H9 (cell line): ENCODE results near the gene LRP1B. TPM values are rescaled to one million over a fixed set of nuclear protein-coding genes. Genes with fewer than 3 reads are reported as not detected.

Experiments used
- DNase-seq: peaks from one replicate; pipeline ENCODE4 v3.0.0-alpha.2; 2017
- H2AFZ ChIP-seq: one replicate; pipeline ENCODE4 v1.6.1; 2013; ENCODE audit warnings: mild to moderate bottlenecking, low read length, control low read depth, moderate library complexity
- H2AK5ac ChIP-seq: 2 replicates; pipeline ENCODE4 v1.6.1; 2013; ENCODE audit warnings: low read length, control low read depth, mixed read lengths; ENCODE audit not compliant: insufficient read length
- H2BK120ac ChIP-seq: one replicate; pipeline ENCODE4 v1.6.1; 2013; ENCODE audit warnings: low read depth, mild to moderate bottlenecking, low read length, control low read depth, inconsistent platforms; ENCODE audit not compliant: poor library complexity, severe bottlenecking
- H2BK12ac ChIP-seq: 2 replicates; pipeline ENCODE4 v1.6.1; 2013; ENCODE audit warnings: low read length, control low read depth, mixed read lengths, low read depth; ENCODE audit not compliant: insufficient read length
- H2BK15ac ChIP-seq: 2 replicates; pipeline ENCODE4 v1.6.1; 2013; ENCODE audit warnings: low read depth, low read length, control low read depth
- H2BK20ac ChIP-seq: one replicate; pipeline ENCODE4 v1.6.1; 2013; ENCODE audit warnings: low read depth, mild to moderate bottlenecking, low read length, control low read depth, inconsistent platforms; ENCODE audit not compliant: poor library complexity, severe bottlenecking
- H2BK5ac ChIP-seq: 2 replicates; pipeline ENCODE4 v1.6.1; 2013; ENCODE audit warnings: low read length, control low read depth, mixed read lengths; ENCODE audit not compliant: insufficient read length
- H3K14ac ChIP-seq: 2 replicates; pipeline ENCODE4 v1.6.1; 2013; ENCODE audit warnings: low read length, control low read depth; ENCODE audit not compliant: insufficient read depth
- H3K18ac ChIP-seq: 2 replicates; pipeline ENCODE4 v1.6.1; 2013; ENCODE audit warnings: low read depth, mild to moderate bottlenecking, mixed read lengths, low read length, control low read depth; ENCODE audit not compliant: insufficient read length
- H3K23ac ChIP-seq: 2 replicates; pipeline ENCODE4 v1.6.1; 2013; ENCODE audit warnings: low read length, control low read depth, mixed read lengths, low read depth; ENCODE audit not compliant: insufficient read length
- H3K23me2 ChIP-seq: 2 replicates; pipeline ENCODE4 v1.6.1; 2013; ENCODE audit warnings: low read depth, mild to moderate bottlenecking, mixed read lengths, low read length, control low read depth; ENCODE audit not compliant: insufficient read length, poor library complexity, severe bottlenecking
- H3K27ac ChIP-seq: 2 replicates; pipeline ENCODE4 v1.5.1; 2013; ENCODE audit warnings: low read length, control low read depth, mixed read lengths, low read depth; ENCODE audit not compliant: insufficient read length
- H3K27me3 ChIP-seq: 2 replicates; pipeline ENCODE4 v1.6.1; 2013; ENCODE audit warnings: low read length, control low read depth, inconsistent platforms; ENCODE audit not compliant: insufficient read depth
- H3K4ac ChIP-seq: 2 replicates; pipeline ENCODE4 v1.6.1; 2013; ENCODE audit warnings: low read depth, mild to moderate bottlenecking, control low read depth, inconsistent platforms, low read length, moderate library complexity
- H3K4me1 ChIP-seq: 2 replicates; pipeline ENCODE4 v1.6.1; 2013; ENCODE audit warnings: low read length, control low read depth, inconsistent platforms; ENCODE audit not compliant: insufficient read depth
- H3K4me2 ChIP-seq: 2 replicates; pipeline ENCODE4 v1.6.1; 2013; ENCODE audit warnings: low read length, control low read depth, mixed read lengths; ENCODE audit not compliant: insufficient read length, insufficient read depth
- H3K56ac ChIP-seq: 2 replicates; pipeline ENCODE4 v1.6.1; 2013; ENCODE audit warnings: low read depth, mild to moderate bottlenecking, mixed read lengths, low read length, control low read depth; ENCODE audit not compliant: insufficient read length
- H3K79me1 ChIP-seq: 2 replicates; pipeline ENCODE4 v1.6.1; 2013; ENCODE audit warnings: low read depth, mild to moderate bottlenecking, moderate library complexity, low read length, control low read depth, inconsistent platforms; ENCODE audit not compliant: insufficient read depth, poor library complexity, severe bottlenecking
- H3K79me2 ChIP-seq: 2 replicates; pipeline ENCODE4 v1.6.1; 2013; ENCODE audit warnings: low read length, control low read depth, inconsistent platforms; ENCODE audit not compliant: insufficient read depth
- H3K9ac ChIP-seq: 2 replicates; pipeline ENCODE4 v1.6.1; 2013; ENCODE audit warnings: low read length, control low read depth, mixed read lengths; ENCODE audit not compliant: insufficient read length; ENCODE audit errors: extremely low read depth
- H3K9me3 ChIP-seq: one replicate; pipeline ENCODE4 v1.6.1; 2013; ENCODE audit warnings: low read depth, low read length, inconsistent platforms; ENCODE audit not compliant: control insufficient read depth
- H3T11ph ChIP-seq: one replicate; pipeline ENCODE4 v1.6.1; 2013; ENCODE audit warnings: mild to moderate bottlenecking, low read length, control low read depth, inconsistent platforms
- H4K20me1 ChIP-seq: one replicate; pipeline ENCODE4 v1.6.1; 2013; ENCODE audit not compliant: control insufficient read depth, insufficient read length, insufficient read depth
- H4K5ac ChIP-seq: 2 replicates; pipeline ENCODE4 v1.6.1; 2013; ENCODE audit warnings: low read depth, mild to moderate bottlenecking, mixed read lengths, low read length, control low read depth; ENCODE audit not compliant: insufficient read length
- H4K8ac ChIP-seq: replicated peaks from 2 replicates; pipeline ENCODE4 v1.6.1; 2013; ENCODE audit warnings: low read length, control low read depth, mixed read lengths, low read depth; ENCODE audit not compliant: insufficient read length
- H4K91ac ChIP-seq: 2 replicates; pipeline ENCODE4 v1.6.1; 2013; ENCODE audit warnings: low read depth, mild to moderate bottlenecking, moderate library complexity, mixed read lengths, low read length, control low read depth; ENCODE audit not compliant: insufficient read length
- H3K27ac Mint-ChIP-seq, 3 experiments: 2 replicates in 2 of 3; 3 replicates in 1 of 3; pipeline ENCODE4 v1.8.0; 2020 to 2021; ENCODE audit warnings: mixed read lengths in 3 of 3, mild to moderate bottlenecking in 1 of 3, moderate library complexity in 1 of 3
- H3K27me3 Mint-ChIP-seq: 2 replicates; pipeline ENCODE4 v1.8.0; 2021; ENCODE audit warnings: low read depth, mild to moderate bottlenecking, moderate library complexity, mixed read lengths
- H3K36me3 Mint-ChIP-seq, 3 experiments: 2 replicates in 2 of 3; 3 replicates in 1 of 3; pipeline ENCODE4 v1.8.0; 2020 to 2021; ENCODE audit warnings: low read depth in 3 of 3, mixed read lengths in 3 of 3; ENCODE audit not compliant: insufficient read depth in 1 of 3
- H3K4me1 Mint-ChIP-seq, 2 experiments: 2 replicates each; pipeline ENCODE4 v1.8.0; 2020; ENCODE audit warnings: mixed read lengths in 2 of 2
- H3K4me3 Mint-ChIP-seq, 2 experiments: 2 replicates in 1 of 2; 3 replicates in 1 of 2; pipeline ENCODE4 v1.8.0; 2020 to 2021; ENCODE audit warnings: mild to moderate bottlenecking in 2 of 2, mixed read lengths in 2 of 2, moderate library complexity in 1 of 2
- H3K9me3 Mint-ChIP-seq, 2 experiments: 2 replicates in 1 of 2; 3 replicates in 1 of 2; pipeline ENCODE4 v1.8.0; 2020; ENCODE audit warnings: mild to moderate bottlenecking in 2 of 2, mixed read lengths in 2 of 2, moderate library complexity in 1 of 2
- WGBS: extraction: QIAGEN DNeasy Blood & Tissue Kit; methylation state at CpG from one replicate; pipeline ENCODE4 v1.1.7; 2013; ENCODE audit warnings: missing lambda C conversion rate, low lambda C conversion rate, mixed read lengths; ENCODE audit not compliant: insufficient read length; ENCODE audit errors: extremely low coverage; 5-methylcytosine and 5-hydroxymethylcytosine counted together
- total RNA-seq: library from RNA; stranded (reverse); gene quantifications from 2 replicates; pipeline ENCODE4 v1.2.1, GENCODE V29; 2021
- TF ChIP-seq, protein P1 (sequence below): fragments of 200-600 bp; sonication (generic); conservative IDR thresholded peaks from 3 replicates; pipeline ENCODE4 v1.8.0; 2021; ENCODE audit warnings: antibody characterized with exemption, mild to moderate bottlenecking

Gene LRP1B
- total RNA-seq, 1 experiment from 2014 or later, result not detected

- no peaks in the 10 kb centered on the region for H3K4me1 Mint-ChIP-seq
These were observed 996.9 kb downstream of the LRP1B start for GRCh38 chr2:141133883-141134282.

More at GRCh38 chr2:141133883-141134282, 996.9 kb downstream of the LRP1B start:
- no peak overlapping the region for H2BK12ac ChIP-seq
- no peaks in the 10 kb centered on the region for H4K20me1 ChIP-seq
- no peaks in the 10 kb centered on the region for H3K4me1 ChIP-seq
- H3K9me3 Mint-ChIP-seq, result no peaks in the 10 kb centered on the region; a peak in 1 of 5 replicates
- H3K23me2 ChIP-seq, result no peaks in the 10 kb centered on the region
- no peaks in the 10 kb centered on the region for H3K27me3 ChIP-seq
- H3K36me3 Mint-ChIP-seq, result no peaks in the 10 kb centered on the region
- H3K4me2 ChIP-seq, result no peak overlapping the region
- H2BK5ac ChIP-seq, result no peak overlapping the region
- H2BK20ac ChIP-seq, result no peak overlapping the region
- no peak overlapping the region for H2AK5ac ChIP-seq
- no peak overlapping the region for H4K5ac ChIP-seq
- no peaks in the 10 kb centered on the region for H3K79me2 ChIP-seq
- H3K27ac Mint-ChIP-seq, result no peak overlapping the region
- whole genome bisulfite sequencing, result no CpG with 5 or more reads among the region's 4 CpGs
- no peak overlapping the region for H3K18ac ChIP-seq
- DNase-seq, result no peak
- TF ChIP-seq, protein P1, sequence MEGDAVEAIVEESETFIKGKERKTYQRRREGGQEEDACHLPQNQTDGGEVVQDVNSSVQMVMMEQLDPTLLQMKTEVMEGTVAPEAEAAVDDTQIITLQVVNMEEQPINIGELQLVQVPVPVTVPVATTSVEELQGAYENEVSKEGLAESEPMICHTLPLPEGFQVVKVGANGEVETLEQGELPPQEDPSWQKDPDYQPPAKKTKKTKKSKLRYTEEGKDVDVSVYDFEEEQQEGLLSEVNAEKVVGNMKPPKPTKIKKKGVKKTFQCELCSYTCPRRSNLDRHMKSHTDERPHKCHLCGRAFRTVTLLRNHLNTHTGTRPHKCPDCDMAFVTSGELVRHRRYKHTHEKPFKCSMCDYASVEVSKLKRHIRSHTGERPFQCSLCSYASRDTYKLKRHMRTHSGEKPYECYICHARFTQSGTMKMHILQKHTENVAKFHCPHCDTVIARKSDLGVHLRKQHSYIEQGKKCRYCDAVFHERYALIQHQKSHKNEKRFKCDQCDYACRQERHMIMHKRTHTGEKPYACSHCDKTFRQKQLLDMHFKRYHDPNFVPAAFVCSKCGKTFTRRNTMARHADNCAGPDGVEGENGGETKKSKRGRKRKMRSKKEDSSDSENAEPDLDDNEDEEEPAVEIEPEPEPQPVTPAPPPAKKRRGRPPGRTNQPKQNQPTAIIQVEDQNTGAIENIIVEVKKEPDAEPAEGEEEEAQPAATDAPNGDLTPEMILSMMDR, result no peak
- H3K23ac ChIP-seq, result no peak overlapping the region
- no peak overlapping the region for H3K27ac ChIP-seq
- H3K9ac ChIP-seq, result no peak overlapping the region
- H3K56ac ChIP-seq, result no peak overlapping the region
- H4K91ac ChIP-seq, result no peak overlapping the region
- no peak overlapping the region for H2BK120ac ChIP-seq
- no peaks in the 10 kb centered on the region for H3K27me3 Mint-ChIP-seq
- no peak overlapping the region for H3K4ac ChIP-seq
- H4K8ac ChIP-seq, result no peak overlapping the region
- H2AFZ ChIP-seq, result no peak overlapping the region
- no peak overlapping the region for H3K4me3 Mint-ChIP-seq
- no peak overlapping the region for H2BK15ac ChIP-seq
- H3K79me1 ChIP-seq, result no peaks in the 10 kb centered on the region
- no peak overlapping the region for H3K14ac ChIP-seq
- no peaks in the 10 kb centered on the region for H3K9me3 ChIP-seq
- no peak overlapping the region for H3T11ph ChIP-seq
